GM12891 (cell line): ENCODE data around the gene HLA-A.

Experiments used
- POLR2A ChIP-seq: IDR thresholded peaks from 2 replicates; pipeline ENCODE4 v1.6.1; 2011; ENCODE audit warnings: low read depth, low read length, control low read depth
- POLR2AphosphoS5 ChIP-seq: IDR thresholded peaks from 2 replicates; pipeline ENCODE4 v1.6.1; 2011; ENCODE audit warnings: low read depth, low read length, control low read depth
- POU2F2 ChIP-seq: IDR thresholded peaks from 2 replicates; pipeline ENCODE4 v1.6.1; 2011; ENCODE audit warnings: low read depth, mild to moderate bottlenecking, control low read depth, low read length, moderate library complexity
- SPI1 ChIP-seq: IDR thresholded peaks from 2 replicates; pipeline ENCODE4 v1.6.1; 2011; ENCODE audit warnings: low read depth, low read length, control low read depth
- TAF1 ChIP-seq: IDR thresholded peaks from 2 replicates; pipeline ENCODE4 v1.6.1; 2011; ENCODE audit warnings: low read depth, low read length, control low read depth

- TF ChIP-seq POLR2AphosphoS5, result no peak
- no peak for TF ChIP-seq POLR2A
- TF ChIP-seq TAF1, result no peak
- no peak for TF ChIP-seq POU2F2
- no peak for TF ChIP-seq SPI1
Measured at GRCh38 chr6:29958046-29958445, 15.7 kb downstream of the HLA-A start.
